OCI-M1 (cell line): Measurements from ENCODE around the gene EXOC3L4.

ENCODE experiments used
- DNase-seq: peaks from one replicate; lab custom pipeline; 2025; lab: John Stamatoyannopoulos, UW

Gene EXOC3L4

DNA sequence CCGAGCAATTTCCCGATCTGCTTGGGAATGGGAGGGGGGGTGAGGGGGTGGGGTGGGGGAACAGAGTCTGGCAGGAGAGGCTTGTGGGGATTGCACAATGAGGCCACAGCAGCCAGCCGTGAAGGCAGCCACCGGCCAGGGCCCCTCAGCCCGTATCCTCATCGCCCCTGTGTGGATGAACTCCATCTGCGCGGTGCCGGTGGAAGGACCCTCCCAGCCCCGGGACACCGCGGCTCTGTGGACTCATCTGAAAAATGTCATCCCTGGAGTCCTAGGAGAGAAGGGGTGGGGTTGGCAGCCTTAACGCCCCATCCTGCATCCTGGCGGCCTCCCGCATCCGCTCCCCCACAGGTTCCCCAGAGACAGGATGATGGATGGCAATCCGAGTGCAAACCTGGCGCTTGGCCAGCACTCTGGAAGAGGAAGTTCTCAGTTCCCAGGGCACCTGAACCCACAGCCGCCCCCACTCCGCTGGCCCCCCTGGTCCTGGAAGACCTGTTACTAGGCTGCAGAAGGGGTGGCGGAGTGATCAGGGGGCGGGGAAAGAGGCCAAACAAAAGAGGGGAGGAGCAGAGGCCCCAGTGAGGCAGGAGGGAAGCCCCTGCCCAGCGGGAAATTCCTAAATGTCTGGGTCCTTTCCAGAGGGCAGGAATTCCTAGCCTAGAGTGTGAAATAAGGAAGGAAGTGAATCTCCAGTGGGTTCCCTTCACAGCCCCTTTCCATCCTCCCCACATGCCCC is 27.5 kb downstream of the EXOC3L4 start:
- DNase-seq = peak; percentile 26

DNA sequence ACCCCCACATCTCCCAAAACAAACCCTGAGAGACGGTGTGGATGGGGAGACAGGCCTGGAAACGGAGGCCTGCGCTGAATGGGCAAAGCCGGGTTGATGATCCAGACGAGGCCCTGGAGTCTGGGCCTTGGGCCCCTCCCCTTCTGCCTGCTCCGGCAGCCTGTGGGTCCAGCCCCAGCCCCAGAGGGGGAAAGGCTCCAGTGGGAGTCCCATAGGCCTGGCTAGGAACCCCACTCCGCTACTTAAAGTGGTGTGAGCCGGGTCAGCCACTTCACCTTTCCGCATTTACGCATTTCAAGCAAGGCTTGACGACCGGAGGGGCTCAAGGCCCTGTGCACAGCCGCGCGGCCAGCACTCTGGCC is 28.0 kb downstream of the EXOC3L4 start:
- no peak for DNase-seq

DNA sequence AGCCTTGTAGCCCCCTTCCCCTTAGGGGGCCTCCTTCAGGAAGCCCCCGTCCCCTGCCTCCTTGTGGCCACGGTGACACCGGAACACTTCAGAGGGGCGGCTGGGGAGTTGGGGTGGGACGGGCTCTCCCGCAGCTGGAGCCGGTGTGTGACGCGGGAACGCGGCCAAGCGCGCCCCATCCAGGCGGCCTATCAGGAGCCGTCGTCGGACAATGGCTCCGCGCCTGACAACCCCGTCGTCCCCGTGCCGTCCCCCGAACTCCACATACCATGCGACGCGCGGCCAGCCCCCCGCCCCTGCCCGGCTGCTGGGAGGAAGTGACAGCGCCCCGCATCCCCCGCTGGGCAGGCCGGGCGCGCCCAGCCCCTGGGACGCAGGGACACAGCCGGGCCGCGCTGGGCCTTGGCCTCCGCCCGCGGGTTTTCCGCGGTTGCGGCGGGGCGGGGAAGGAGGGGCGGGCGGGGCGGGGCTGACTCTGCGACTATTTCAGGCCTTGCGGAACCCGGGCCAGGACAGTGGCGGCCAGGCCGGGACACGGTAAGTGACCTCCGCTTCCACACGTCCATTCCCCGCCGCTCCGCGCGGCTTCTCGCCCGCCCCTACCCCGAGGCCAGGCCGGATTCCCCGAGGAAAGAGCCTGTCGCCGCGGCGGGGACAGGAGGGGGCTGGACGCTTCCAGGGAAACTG is 28.6 kb downstream of the EXOC3L4 start, which contains the start of gene TNFAIP2:
TSS of gene TNFAIP2 (plus strand) at position 515 of the 687 bp plus-strand sequence. CDS start 2,997 bp downstream, outside the sequence.
- no peak for DNase-seq

GRCh38 chr14:103123634-103124500 is 29.3 kb downstream of the EXOC3L4 start:
- no peak for DNase-seq

DNA sequence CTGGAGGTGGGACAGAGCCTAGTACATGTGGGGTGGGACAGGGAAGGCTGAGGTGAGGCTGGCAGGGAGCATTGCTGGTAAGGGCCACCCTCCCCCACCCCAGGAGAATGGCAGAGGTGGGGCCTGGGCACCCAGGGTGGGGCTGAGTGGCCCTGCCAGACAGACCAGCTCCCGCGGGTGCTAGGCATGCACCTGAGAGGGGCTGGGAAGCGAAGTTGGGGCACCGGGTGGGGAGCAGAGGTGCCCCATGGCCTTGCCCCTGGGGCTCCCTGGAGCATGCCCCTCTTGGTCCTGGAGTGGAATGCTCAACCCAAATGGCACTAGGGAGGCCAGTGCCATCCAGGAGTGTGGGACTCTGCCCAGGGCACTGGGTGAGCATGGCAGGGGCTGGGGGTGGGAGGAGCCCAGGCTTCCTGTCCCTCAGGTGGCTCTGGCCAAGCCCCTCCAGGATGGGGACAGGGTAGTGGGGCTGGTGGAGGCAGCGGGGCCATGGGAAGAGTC is 30.0 kb downstream of the EXOC3L4 start:
- no peak for DNase-seq

GRCh38 chr14:103125098-103126070 is 30.9 kb downstream of the EXOC3L4 start:
- DNase-seq = no peak

DNA sequence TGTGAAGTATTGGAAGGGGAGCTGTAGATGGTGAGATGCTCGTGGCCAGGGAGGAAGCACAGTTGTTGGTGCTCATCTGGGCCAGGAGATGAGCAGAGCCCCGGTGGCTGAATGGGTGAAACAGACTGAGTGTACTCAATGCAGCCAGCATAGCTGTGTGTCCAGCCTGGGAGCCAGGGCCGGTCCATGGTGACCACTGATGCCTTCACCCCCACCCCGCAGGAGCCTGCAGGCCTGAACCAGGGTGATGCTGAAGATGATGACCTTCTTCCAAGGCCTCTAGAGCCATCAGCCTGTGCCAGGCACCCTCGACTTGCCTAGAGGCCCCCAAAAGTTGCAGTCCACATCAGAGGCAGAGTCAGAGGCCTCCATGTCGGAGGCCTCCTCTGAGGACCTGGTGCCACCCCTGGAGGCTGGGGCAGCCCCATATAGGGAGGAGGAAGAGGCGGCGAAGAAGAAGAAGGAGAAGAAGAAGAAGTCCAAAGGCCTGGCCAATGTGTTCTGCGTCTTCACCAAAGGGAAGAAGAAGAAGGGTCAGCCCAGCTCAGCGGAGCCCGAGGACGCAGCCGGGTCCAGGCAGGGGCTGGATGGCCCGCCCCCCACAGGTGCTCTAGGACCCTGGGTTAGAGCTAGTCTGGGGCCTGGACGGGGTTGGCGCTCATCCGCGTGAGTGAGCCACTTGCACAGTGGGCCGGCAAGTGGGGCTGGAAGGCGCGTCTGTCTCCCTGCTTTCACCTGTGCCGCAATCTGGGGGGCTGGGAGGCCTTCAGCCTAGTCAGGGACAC is 31.8 kb downstream of the EXOC3L4 start:
- DNase-seq = no peak

DNA sequence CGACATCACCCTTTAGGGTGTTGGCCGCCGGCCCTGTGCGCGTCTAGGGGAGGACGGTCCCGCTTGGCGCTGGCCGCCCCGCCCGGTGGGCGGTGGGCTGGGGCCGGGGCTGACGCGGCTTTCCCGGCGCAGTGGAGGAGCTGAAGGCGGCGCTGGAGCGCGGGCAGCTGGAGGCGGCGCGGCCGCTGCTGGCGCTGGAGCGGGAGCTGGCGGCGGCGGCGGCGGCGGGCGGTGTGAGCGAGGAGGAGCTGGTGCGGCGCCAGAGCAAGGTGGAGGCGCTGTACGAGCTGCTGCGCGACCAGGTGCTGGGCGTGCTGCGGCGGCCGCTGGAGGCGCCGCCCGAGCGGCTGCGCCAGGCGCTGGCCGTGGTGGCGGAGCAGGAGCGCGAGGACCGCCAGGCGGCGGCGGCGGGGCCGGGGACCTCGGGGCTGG is 32.4 kb downstream of the EXOC3L4 start:
- DNase-seq = no peak

DNA sequence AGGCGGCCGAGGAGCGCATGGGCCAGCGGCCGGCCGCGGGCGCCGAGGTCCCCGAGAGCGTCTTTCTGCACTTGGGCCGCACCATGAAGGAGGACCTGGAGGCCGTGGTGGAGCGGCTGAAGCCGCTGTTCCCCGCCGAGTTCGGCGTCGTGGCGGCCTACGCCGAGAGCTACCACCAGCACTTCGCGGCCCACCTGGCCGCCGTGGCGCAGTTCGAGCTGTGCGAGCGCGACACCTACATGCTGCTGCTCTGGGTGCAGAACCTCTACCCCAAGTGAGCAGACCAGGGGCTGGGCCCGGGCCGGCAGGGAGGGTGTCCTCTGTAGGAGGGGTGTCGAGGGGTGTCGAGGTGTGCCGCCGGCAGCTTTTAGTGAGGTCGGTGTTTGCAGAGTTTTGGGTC is 32.8 kb downstream of the EXOC3L4 start:
- DNase-seq = no peak

- DNase-seq = no peak
Observed at GRCh38 chr14:103127861-103128598, 33.5 kb downstream of the EXOC3L4 start.

DNA sequence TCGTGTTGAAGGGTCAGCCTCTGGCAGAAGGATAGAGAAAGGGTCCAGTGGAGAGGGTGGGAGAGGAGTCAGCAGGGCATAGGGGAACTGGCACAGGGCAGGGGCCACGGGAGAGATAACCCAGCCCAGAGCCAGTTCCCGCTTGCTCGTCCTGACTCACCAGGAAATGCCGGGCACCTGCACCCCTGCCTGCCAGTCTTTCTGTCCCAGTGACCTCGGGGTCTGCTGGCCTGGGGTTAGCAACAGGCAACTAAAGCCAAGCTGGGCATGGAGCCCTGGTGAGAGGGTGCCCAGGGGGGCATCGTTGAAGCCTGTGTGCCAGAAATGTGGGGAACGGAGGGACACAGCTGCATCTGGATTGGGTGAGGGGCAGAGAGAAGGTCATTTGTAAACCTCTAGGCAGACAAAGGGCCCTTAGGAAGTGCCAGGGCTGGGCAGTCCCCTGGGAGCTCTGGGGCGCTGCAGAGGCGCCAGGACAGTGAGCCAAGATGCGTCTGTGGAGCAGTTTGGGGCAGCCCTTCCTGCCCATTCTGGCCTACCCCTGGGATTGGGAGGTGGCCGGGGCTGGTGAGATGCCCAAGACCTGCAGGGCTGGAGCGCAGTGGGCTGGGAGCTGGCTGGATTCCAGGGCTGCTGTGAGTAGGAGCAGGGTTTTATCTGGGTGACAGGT is 34.2 kb downstream of the EXOC3L4 start:
- DNase-seq = no peak

GRCh38 chr14:103129301-103130016 is 34.9 kb downstream of the EXOC3L4 start:
- no peak for DNase-seq

- DNase-seq = no peak
Observed at GRCh38 chr14:103130017-103130764, 35.7 kb downstream of the EXOC3L4 start.

GRCh38 chr14:103130965-103131364 is 36.4 kb downstream of the EXOC3L4 start:
- no peak for DNase-seq

GRCh38 chr14:103131580-103131979 is 37.1 kb downstream of the EXOC3L4 start:
- DNase-seq = no peak

DNA sequence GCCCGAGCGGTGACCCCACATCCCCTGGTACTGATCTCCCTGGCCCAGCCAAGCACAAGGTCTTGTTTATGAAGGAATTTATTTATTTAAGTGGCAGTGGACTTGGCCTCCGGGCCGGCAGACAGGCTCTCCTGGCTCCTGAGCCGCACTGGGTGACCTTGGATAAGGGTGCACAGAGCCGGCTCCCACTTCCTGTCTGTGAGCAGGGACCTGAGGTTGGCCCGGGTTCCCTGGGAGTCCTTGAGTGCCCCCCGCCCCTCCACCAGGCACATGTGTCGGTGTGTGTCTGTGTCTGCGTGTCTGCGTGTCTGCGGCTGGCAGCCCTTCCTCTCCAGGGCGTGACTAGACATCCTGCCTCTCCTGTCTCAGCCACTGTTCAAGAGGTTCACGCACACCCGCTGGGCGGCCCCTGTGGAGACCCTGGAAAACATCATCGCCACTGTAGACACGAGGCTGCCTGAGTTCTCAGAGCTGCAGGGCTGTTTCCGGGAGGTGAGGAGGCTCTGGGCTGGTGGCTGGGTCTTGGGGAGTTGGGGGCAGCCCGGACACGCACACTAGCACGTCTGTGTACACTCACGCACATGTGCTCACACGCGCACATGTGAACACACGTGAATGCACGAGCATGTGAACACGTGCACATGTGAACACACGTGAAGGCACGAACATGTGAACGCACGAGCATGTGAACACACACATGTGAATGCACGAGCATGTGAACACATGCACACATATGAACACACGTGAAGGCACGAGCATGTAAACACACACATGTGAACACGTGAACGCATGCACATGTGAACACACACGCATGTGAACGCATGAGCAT is 38.1 kb downstream of the EXOC3L4 start:
- no peak for DNase-seq
